ENCODE results near the gene KRT17.
"Not testable (repeated sequence)": the region's sequence is repeated elsewhere in the genome, so short reads cannot be mapped to it uniquely, and the experiment has no call there.

The KRT17 gene

GRCh38 chr17:41589301-41589700 is 35.1 kb downstream of the KRT17 start:
- DNase-seq, result no peak

DNA sequence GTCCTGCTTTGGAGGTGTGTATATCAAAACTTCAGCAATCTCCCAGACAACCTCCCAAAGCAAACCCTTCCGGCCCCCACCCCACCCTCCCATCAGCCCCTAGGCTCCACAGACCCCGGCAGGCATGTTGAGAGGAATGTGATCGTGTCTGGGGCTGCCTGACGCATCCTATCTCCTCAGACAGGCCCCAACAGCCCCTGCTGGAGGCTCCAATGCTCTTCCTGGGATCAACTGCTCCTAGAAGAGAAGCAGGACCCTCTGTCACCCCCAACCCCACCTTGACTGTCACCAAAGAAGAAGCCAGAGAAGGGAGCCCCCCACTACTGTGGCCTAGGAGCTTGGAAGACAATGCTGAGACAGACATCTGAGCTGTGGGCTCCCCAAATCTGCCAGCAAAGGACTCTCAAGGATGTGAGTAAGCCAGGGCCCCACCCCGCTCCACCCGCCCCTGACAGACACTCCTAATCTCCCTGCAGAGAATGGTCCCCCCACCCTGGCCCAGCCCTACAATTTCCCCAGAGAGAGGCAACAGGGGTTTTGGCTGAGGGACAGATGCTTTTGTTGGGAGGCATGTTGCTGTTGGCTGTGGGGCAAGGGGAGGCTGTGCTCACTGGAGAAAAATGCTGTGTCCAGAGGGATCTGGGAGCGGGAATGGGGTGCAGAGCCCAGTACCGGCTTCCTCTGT is 36.1 kb downstream of the KRT17 start:
- DNase-seq, result peak; percentile 16

GRCh38 chr17:41586863-41587495 is 37.4 kb downstream of the KRT17 start, which contains the start of gene KRT14:
Gene KRT14, minus strand, starts transcription at chr17:41586895. Its CDS starts 61 bp downstream, at chr17:41586834.
- no peak for DNase-seq

GRCh38 chr17:41585301-41586056 is 38.9 kb downstream of the KRT17 start:
- DNase-seq, result no peak

- DNase-seq, result not testable (repeated sequence)
Measured at GRCh38 chr17:41584331-41584927, 39.9 kb downstream of the KRT17 start.

GRCh38 chr17:41583137-41584127 is 40.9 kb downstream of the KRT17 start:
- no peak for DNase-seq

DNA sequence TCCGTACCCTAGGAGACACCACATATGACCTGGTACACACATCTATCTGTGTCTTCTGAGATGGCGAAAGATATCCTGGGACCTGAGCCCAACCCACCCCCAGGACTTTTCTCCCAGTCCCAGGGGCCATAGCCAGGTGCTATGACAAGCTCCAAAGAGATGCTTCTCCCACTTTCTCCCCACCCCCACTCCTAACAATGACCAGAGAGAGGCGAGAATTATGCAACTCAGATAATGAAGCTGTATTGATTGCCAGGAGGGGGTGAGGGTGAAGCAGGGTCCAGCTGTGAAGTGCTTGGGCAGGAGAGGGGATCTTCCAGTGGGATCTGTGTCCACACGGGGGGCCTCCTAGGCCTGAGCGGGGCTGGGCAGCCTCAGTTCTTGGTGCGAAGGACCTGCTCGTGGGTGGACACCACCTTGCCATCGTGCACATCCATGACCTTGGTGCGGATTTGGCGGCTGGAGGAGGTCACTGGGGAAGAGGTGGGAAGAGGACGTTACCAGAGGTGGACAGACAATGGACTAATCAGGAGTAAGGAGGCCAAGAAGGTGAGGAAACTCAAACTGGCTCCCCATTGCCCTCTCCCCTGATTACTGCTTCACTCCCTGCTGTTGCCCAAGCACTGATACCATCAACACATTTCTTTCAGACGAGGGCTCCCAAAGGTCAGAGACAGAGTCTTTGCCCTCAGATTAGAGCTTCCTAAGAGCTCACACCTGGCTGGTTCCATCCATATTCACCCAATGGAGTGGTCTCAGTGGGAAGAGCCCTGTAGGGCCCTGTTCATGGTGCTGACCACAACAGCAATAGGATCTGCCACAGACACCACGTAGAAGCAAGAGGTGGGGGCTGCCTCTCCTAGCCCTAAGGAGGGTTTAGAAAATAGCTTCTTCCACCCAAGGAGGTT is 42.1 kb downstream of the KRT17 start:
- DNase-seq, result not testable (repeated sequence)

DNA sequence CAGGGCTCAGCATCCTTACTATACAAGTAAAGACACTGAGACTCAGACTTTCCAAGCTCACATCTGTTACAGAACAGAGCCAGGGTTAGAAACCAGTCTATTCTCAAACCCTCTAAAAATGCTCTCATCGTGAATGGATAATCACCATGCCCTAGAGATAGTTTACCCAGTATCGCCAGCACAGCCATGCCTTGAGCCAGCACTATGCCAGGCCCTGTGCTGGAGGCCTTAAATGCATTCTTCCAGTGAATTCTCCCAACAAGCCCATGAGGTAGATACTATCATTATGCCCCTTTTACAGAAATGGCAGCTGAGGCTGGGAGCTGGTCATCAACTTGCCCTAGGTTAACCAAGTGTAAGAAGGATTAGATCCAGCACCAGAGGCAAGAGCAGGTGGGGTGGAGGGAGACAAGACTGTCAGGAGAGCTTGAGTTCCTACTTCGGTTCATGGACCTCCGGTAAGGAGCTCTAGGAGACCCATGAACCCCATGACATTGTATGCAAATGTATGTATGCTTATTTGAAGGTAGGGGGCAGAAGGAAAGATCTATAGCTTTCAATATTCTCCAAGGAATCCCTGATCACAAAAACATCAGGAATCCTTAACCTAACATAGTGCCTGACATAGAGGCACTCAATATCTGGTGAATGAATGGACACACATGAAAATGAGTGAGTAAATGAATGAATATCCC is 42.9 kb downstream of the KRT17 start:
- no peak for DNase-seq

DNA sequence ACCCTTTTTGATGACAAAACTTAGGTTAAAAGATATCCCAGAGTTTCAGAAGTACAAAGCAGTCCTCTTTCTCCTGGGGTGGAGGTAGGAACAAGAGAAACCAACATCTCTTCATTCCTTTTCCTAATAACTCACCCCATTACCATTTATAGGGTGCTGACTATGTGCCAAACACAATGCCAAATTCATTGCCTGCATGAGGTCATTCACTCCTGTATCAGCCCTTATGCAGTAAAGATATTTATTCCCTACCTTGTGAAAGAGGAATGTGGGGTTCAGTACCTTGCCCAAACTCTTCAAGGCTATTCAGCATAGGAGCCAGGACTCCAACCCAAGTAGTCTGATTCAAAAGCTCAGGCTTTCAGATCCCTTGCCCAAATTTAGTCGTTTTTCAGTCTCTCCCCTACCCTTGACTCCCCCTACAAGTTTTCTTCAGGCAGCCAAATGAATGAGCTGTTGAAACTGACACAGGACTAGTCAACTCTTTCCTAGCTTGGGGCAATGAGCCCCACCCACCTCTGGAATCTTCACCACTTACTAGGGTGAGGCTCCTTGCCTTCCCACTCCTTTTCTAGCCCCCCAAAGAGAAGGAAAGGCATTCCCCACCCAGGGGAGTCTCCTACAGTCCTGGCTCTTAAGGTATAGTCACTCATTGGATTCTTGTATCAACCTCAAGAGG is 43.5 kb downstream of the KRT17 start:
- peak; percentile 23 for DNase-seq

- no peak for DNase-seq
Measured at GRCh38 chr17:41580244-41580575, 44.2 kb downstream of the KRT17 start.

GRCh38 chr17:41579484-41580243 is 44.7 kb downstream of the KRT17 start:
- DNase-seq, result peak; percentile 83

DNA sequence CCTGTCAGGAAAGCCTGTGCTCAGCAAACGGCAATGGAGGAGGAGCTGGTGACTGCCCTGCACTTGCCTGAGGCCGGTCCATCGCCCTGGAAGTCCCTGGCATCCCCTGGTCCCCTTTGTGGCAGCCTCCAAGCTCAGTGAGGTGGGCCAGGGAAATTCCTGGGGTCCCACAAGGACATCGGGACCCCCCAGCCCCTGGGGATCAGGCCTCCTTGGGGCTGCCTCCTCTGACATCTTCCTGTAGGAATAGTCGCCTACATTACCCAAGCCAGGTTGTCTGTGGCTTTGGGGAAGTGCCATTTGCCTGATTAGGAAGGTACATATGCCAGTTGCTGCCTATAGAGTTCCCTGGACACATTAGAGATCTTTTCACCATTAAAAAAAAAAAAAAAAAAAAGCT is 45.4 kb downstream of the KRT17 start:
- DNase-seq, result no peak

GRCh38 chr17:41578538-41578937 is 45.8 kb downstream of the KRT17 start:
- DNase-seq, result no peak

GRCh38 chr17:41576740-41577139 is 47.6 kb downstream of the KRT17 start:
- not testable (repeated sequence) for DNase-seq

- DNase-seq, result no peak
Measured at GRCh38 chr17:41575336-41575735, 49.0 kb downstream of the KRT17 start.

GRCh38 chr17:41571561-41572434 is 52.6 kb downstream of the KRT17 start, which contains the start of gene KRT9:
Gene KRT9, minus strand, starts transcription at chr17:41572059. Its CDS starts 67 bp downstream, at chr17:41571992.
- no peak for DNase-seq

Data from EL (cell line).